HG03060 (cell line): ENCODE data around the gene HCAR2.
"Not testable (repeated sequence)": the region's sequence is repeated elsewhere in the genome, so short reads cannot be mapped to it uniquely, and the experiment has no call there.

ENCODE experiments used
- ATAC-seq: cut with Tn5 transposase; IDR thresholded peaks from one replicate; pipeline ENCODE4 v1.9.1; 2021; ENCODE audit warnings: low read depth, moderate number of reproducible peaks; ENCODE audit not compliant: unreplicated experiment

The HCAR2 gene

GRCh38 chr12:122669397-122670070, 33.6 kb downstream of the HCAR2 start:
- ATAC-seq: no peak

- no peak for ATAC-seq
Measured at GRCh38 chr12:122668268-122668667, 34.9 kb downstream of the HCAR2 start.

- ATAC-seq: no peak
Measured at GRCh38 chr12:122665759-122666158, 37.4 kb downstream of the HCAR2 start.

GRCh38 chr12:122665349-122665748, 37.8 kb downstream of the HCAR2 start:
- ATAC-seq: no peak

- ATAC-seq: no peak
Measured at GRCh38 chr12:122661938-122662337, 41.2 kb downstream of the HCAR2 start.

GRCh38 chr12:122661246-122661645, 41.9 kb downstream of the HCAR2 start:
- no peak for ATAC-seq

- ATAC-seq: no peak
Measured at GRCh38 chr12:122659579-122659978, 43.6 kb downstream of the HCAR2 start.

GRCh38 chr12:122656298-122656697, 46.9 kb downstream of the HCAR2 start:
- ATAC-seq: no peak

GRCh38 chr12:122653291-122653690, 49.9 kb downstream of the HCAR2 start:
- not testable (repeated sequence) for ATAC-seq

- ATAC-seq: no peak
Measured at GRCh38 chr12:122651520-122652224, 51.5 kb downstream of the HCAR2 start.
